CD4-positive, alpha-beta T cell (primary cell): ENCODE measurements around the gene HES3. TPM values are rescaled to one million over a fixed set of nuclear protein-coding genes. Genes with fewer than 3 reads are reported as not detected.

Experiments used
- ATAC-seq: fragments of 200-7000 bp; cut with Tn5 transposase; one replicate; pipeline ENCODE4 v1.10.0; 2022; ENCODE audit warnings: mild to moderate bottlenecking; ENCODE audit not compliant: poor library complexity
- CTCF ChIA-PET: fragments of 350-600 bp; sonication (Branson Sonifier 250); formaldehyde crosslinking; loops from one replicate; lab custom pipeline; 2021; ENCODE audit warnings: antibody characterized with exemption, inconsistent platforms; lab: Charles Lee
- POLR2A ChIA-PET: fragments of 350-600 bp; sonication (Branson Sonifier 250); formaldehyde crosslinking; loops from one replicate; lab custom pipeline; 2021; ENCODE audit warnings: antibody characterized with exemption, inconsistent platforms; lab: Charles Lee
- DNase-seq, 14 experiments: peaks; one replicate each; pipeline ENCODE4 v3.0.0-alpha.2; 2013 to 2020; ENCODE audit warnings: mixed read lengths in 2 of 14
- H3K27ac ChIP-seq, 2 donors: one replicate each; pipeline versions ENCODE4 v1.5.1 to v1.7.0; 2013; ENCODE audit warnings: low read length in 2 of 2, low read depth in 1 of 2, mild to moderate bottlenecking in 1 of 2
- H3K27me3 ChIP-seq, 2 experiments: 1 replicate in 1 of 2; 2 replicates in 1 of 2; pipeline versions ENCODE4 v1.6.1 to v1.7.0; 2013; ENCODE audit warnings: low read length in 2 of 2, control low read depth in 1 of 2, mild to moderate bottlenecking in 1 of 2, moderate library complexity in 1 of 2; ENCODE audit not compliant: insufficient read depth in 2 of 2, control insufficient read depth in 1 of 2
- H3K36me3 ChIP-seq: one replicate; pipeline ENCODE4 v1.6.1; 2013; ENCODE audit warnings: low read length, control low read depth; ENCODE audit not compliant: insufficient read depth
- H3K4me1 ChIP-seq: one replicate; pipeline ENCODE4 v1.6.1; 2013; ENCODE audit warnings: low read length, control low read depth; ENCODE audit not compliant: insufficient read depth
- H3K4me3 ChIP-seq: one replicate; pipeline ENCODE4 v1.5.1; 2013; ENCODE audit warnings: mild to moderate bottlenecking, low read length, moderate library complexity
- H3K9me3 ChIP-seq, 2 experiments: 1 replicate in 1 of 2; 2 replicates in 1 of 2; pipeline versions ENCODE4 v1.6.1 to v1.7.0; 2013; ENCODE audit warnings: low read length in 2 of 2, mild to moderate bottlenecking in 2 of 2, control low read depth in 1 of 2, moderate library complexity in 1 of 2; ENCODE audit not compliant: control insufficient read depth in 1 of 2, insufficient read depth in 1 of 2
- H3K27ac Mint-ChIP-seq: one replicate; pipeline ENCODE4 v1.8.0; 2020; ENCODE audit warnings: mixed read lengths
- H3K27me3 Mint-ChIP-seq: one replicate; pipeline ENCODE4 v1.8.0; 2021; ENCODE audit warnings: mixed read lengths
- H3K36me3 Mint-ChIP-seq: one replicate; pipeline ENCODE4 v1.8.0; 2021; ENCODE audit warnings: low read depth, mixed read lengths
- H3K4me1 Mint-ChIP-seq: one replicate; pipeline ENCODE4 v1.8.0; 2021; ENCODE audit warnings: low read depth, mixed read lengths
- H3K4me3 Mint-ChIP-seq: one replicate; pipeline ENCODE4 v1.8.0; 2020; ENCODE audit warnings: mild to moderate bottlenecking, mixed read lengths
- H3K9me3 Mint-ChIP-seq: one replicate; pipeline ENCODE4 v1.8.0; 2020; ENCODE audit warnings: mixed read lengths
- CTCF ChIP-seq: fragments of 200-600 bp; IDR thresholded peaks from one replicate; pipeline ENCODE4 v1.8.0; 2022; ENCODE audit warnings: antibody characterized with exemption, mild to moderate bottlenecking
- intact Hi-C, 2 experiments: fragments of 100-400 bp; cut with DNase I in 1 of 2; cut with micrococcal nuclease in 1 of 2; formaldehyde crosslinking; loops; one replicate each; pipeline versions ENCODE4 v1.15.1 to v1.9.0; 2023 to 2025; cut with DNase I, micrococcal nuclease
- total RNA-seq, 174 experiments: library from RNA in 2 of 174; stranded (reverse) in 2 of 174; gene quantifications; one replicate each; pipeline ENCODE4 v1.2.3 and lab custom pipeline; 2021 to 2026

HES3 gene
- total RNA-seq, 2 experiments from 2014 or later: not detected

DNA sequence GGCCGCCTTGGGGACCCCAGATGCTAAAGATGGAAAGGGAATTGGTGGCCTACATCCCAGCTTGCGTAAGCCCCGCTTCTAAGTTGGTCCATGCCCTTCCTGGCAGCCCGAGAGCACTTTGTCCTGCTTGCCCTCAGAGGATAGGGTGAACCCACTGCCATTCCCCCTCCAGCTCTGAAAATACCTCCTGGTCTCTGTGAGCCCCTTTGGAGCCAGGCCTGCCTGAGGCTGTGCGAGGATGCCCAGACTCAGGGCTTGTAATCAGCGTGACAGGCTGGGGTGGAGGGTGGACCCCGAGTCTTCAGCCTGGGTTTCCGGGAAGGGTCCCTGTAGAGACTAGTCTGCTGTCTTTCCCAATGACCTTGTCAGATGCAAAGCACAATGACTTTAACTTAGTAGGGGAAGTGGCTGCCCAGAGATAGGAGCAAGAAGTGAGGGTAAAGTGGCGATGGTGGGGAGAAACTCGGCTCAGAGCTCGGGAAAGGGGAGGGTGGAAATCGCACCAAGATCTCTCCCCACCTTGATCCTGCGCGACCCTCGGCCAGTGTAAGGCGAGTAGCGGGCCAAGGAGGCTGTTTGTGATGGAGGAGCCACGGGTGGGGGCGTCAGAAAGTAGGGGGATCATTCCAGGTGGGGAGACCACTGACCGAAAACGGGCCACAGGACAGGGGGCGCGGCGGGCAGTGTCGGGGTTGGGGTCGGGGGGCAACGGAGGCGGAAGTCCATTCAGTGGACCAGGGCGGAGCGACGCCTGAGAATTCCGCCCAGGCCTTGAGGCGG, 2.7 kb upstream of the HES3 start:
- ChIA-PET POLR2A (no interaction called here), CTCF (no interaction called here)
- H3K27ac ChIP-seq: no peak overlapping the region
- DNase-seq: no peak
- H3K9me3 Mint-ChIP-seq: no peaks in the 10 kb centered on the region
- peaks cover 52% of the 10 kb centered on the region for H3K27me3 Mint-ChIP-seq
- no peak for TF ChIP-seq CTCF
- no peaks in the 10 kb centered on the region for H3K36me3 ChIP-seq
- no peak overlapping the region for H3K4me3 ChIP-seq
- H3K27me3 ChIP-seq: peaks cover 50 to 59% of the 10 kb centered on the region in 2 experiments
- H3K36me3 Mint-ChIP-seq: no peaks in the 10 kb centered on the region
- H3K4me1 ChIP-seq: peaks cover 27% of the 10 kb centered on the region
- intact Hi-C loops: no loop called here
- peaks cover 0 to 36% of the 10 kb centered on the region in 2 experiments for H3K9me3 ChIP-seq
- peaks cover 11% of the 10 kb centered on the region for H3K4me1 Mint-ChIP-seq
- H3K27ac Mint-ChIP-seq: no peak overlapping the region
- no peak overlapping the region for H3K4me3 Mint-ChIP-seq
- ATAC-seq: no peak

DNA sequence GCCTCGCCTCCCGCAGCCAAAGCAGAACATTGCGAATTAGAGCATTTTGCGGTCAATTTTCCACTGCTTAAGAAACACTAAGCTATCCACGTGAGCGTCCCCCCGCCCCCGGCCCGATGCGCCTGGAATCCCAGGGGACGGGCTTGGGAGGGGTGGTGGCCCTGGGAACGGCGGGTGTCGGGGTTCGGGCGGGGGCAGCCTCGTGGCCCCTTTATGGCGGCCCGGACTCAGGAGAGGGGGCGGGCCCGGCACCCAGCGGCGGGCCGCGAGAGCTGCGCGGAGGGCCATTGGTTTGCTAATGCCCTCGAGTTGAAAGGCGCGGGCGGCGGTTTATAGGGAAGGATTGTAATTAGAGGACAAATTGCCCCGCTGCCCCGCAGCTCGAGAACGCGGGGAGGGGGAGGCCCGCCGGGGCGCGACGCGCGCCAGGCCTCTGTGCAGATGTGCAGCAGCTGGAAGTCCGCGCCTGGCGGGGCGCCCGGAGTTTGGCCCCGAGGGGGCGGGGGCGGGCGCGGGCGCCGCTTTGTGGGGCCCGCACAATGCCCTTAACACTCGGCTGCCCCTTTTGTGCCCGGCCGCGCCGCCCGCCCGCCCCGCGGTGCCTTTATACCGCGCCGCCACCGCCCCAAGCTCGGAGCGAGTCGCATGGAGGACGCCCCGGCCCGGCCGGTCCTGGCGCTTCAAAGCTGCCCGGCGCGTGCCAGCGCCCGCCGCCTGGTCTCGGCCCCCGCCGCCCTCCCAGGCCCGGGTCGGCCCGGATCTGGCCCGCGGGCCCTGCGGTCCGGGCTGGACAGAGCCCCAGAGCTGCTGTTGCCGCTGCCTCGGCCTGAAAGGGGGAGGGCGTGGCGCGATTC, 1.9 kb upstream of the HES3 start:
- ChIA-PET CTCF (no interaction called here), POLR2A (interaction anchor here (0.7 kb wide), 1 partner anchor 217 kb away, joined by 3 read pairs; no protein-coding TSS in a partner anchor)
- Histone ChIP-seq H3K4me3 (no peak overlapping the region), H3K27ac (no peak overlapping the region), H3K9me3 (peaks cover 0 to 38% of the 10 kb centered on the region in 2 experiments), H3K27me3 (peaks cover 58 to 66% of the 10 kb centered on the region in 2 experiments), H3K36me3 (no peaks in the 10 kb centered on the region), H3K4me1 (peaks cover 32% of the 10 kb centered on the region)
- intact Hi-C loops: no loop called here
- no peak overlapping the region for H3K27ac Mint-ChIP-seq
- H3K9me3 Mint-ChIP-seq: no peaks in the 10 kb centered on the region
- H3K4me3 Mint-ChIP-seq: no peak overlapping the region
- ATAC-seq: no peak
- peaks cover 19% of the 10 kb centered on the region for H3K4me1 Mint-ChIP-seq
- DNase-seq: no peak
- H3K36me3 Mint-ChIP-seq: no peaks in the 10 kb centered on the region
- TF ChIP-seq CTCF: no peak
- H3K27me3 Mint-ChIP-seq: peaks cover 60% of the 10 kb centered on the region

- intact Hi-C loops: no loop called here
- POLR2A ChIA-PET: no interaction called here
- H3K27me3 Mint-ChIP-seq: peaks cover 72% of the 10 kb centered on the region
Measured at GRCh38 chr1:6243053-6243834, 735 bp upstream of the HES3 start.

More at GRCh38 chr1:6243053-6243834, 735 bp upstream of the HES3 start:
- no peak overlapping the region for H3K4me3 Mint-ChIP-seq
- Histone ChIP-seq H3K27ac (no peak overlapping the region), H3K4me1 (peaks cover 32% of the 10 kb centered on the region), H3K4me3 (no peak overlapping the region), H3K27me3 (peaks cover 67 to 77% of the 10 kb centered on the region in 2 experiments), H3K9me3 (peaks cover 0 to 38% of the 10 kb centered on the region in 2 experiments), H3K36me3 (no peaks in the 10 kb centered on the region)
- ATAC-seq (no peak), DNase-seq (no peak)
- CTCF ChIA-PET: no interaction called here
- H3K27ac Mint-ChIP-seq: no peak overlapping the region
- no peaks in the 10 kb centered on the region for H3K36me3 Mint-ChIP-seq
- peaks cover 22% of the 10 kb centered on the region for H3K4me1 Mint-ChIP-seq
- H3K9me3 Mint-ChIP-seq: no peaks in the 10 kb centered on the region
- TF ChIP-seq CTCF: no peak
